HEK293 (cell line): ENCODE results near the gene ALG5.

Experiments used
- CTCF ChIA-PET: fragments of 350-600 bp; formaldehyde crosslinking; extraction: SDS; loops from one replicate; lab custom pipeline; 2021; ENCODE audit warnings: antibody characterized with exemption; lab: Yijun Ruan, JAX
- POLR2A ChIA-PET: fragments of 300-600 bp; formaldehyde crosslinking; extraction: SDS; loops from one replicate; lab custom pipeline; 2020; ENCODE audit warnings: antibody characterized with exemption, inconsistent platforms; lab: Yijun Ruan, JAX
- H3K27ac ChIP-seq: fragments of 200-500 bp; sonication (Bioruptor generic); 2 replicates; pipeline ENCODE4 v1.5.1; 2014; ENCODE audit warnings: low read depth, low read length, control low read depth, inconsistent platforms; ENCODE audit errors: extremely low read depth
- H3K36me3 ChIP-seq, 2 experiments: fragments of 200-500 bp in 1 of 2; sonication (Bioruptor generic) in 1 of 2; 1 replicate in 1 of 2; 2 replicates in 1 of 2; pipeline ENCODE4 v1.5.1; 2014 to 2017; ENCODE audit warnings: inconsistent platforms in 2 of 2, low read length in 2 of 2; ENCODE audit not compliant: control insufficient read depth in 2 of 2, insufficient read depth in 1 of 2
- H3K4me1 ChIP-seq: fragments of 200-500 bp; sonication (Bioruptor generic); 2 replicates; pipeline ENCODE4 v1.5.1; 2014; ENCODE audit warnings: mild to moderate bottlenecking, low read length, inconsistent platforms; ENCODE audit not compliant: control insufficient read depth, insufficient read depth
- H3K4me3 ChIP-seq: 2 replicates; pipeline ENCODE4 v1.5.1; 2011; ENCODE audit warnings: low read depth, mild to moderate bottlenecking, control low read depth, low read length, moderate library complexity
- H3K9me3 ChIP-seq: fragments of 200-500 bp; sonication (Bioruptor generic); 2 replicates; pipeline ENCODE4 v1.5.1; 2014; ENCODE audit warnings: low read depth, low read length, inconsistent platforms; ENCODE audit not compliant: control insufficient read depth, insufficient read depth
- BCL11B ChIP-seq: fragments of 450-650 bp; formaldehyde crosslinking; IDR thresholded peaks from 2 replicates; pipeline ENCODE4 v1.5.1; 2016; ENCODE audit warnings: low read depth, missing biosample characterization, missing genetic modification characterization
- HOXA7 ChIP-seq: sonication (generic); formaldehyde crosslinking; IDR thresholded peaks from 2 replicates; pipeline ENCODE4 v1.8.1; 2022; ENCODE audit warnings: missing genetic modification reagents, borderline replicate concordance
- KLF7 ChIP-seq: fragments of 450-650 bp; formaldehyde crosslinking; IDR thresholded peaks from 2 replicates; pipeline ENCODE4 v1.5.1; 2016; ENCODE audit warnings: missing biosample characterization, missing genetic modification characterization, borderline replicate concordance
- KLF9 ChIP-seq: fragments of 450-650 bp; formaldehyde crosslinking; IDR thresholded peaks from 2 replicates; pipeline ENCODE4 v1.5.1; 2016; ENCODE audit warnings: missing biosample characterization, missing genetic modification characterization, low read depth
- MYNN ChIP-seq: fragments of 450-650 bp; formaldehyde crosslinking; IDR thresholded peaks from 2 replicates; pipeline ENCODE4 v1.5.1; 2016; ENCODE audit warnings: missing biosample characterization, missing genetic modification characterization, borderline replicate concordance
- TSHZ1 ChIP-seq: fragments of 450-650 bp; formaldehyde crosslinking; IDR thresholded peaks from 2 replicates; pipeline ENCODE4 v1.5.1; 2016; ENCODE audit warnings: missing biosample characterization, missing genetic modification characterization, borderline replicate concordance
- WT1 ChIP-seq: fragments of 450-650 bp; formaldehyde crosslinking; IDR thresholded peaks from 2 replicates; pipeline ENCODE4 v1.5.1; 2016; ENCODE audit warnings: missing biosample characterization, missing genetic modification characterization
- YY2 ChIP-seq: fragments of 450-650 bp; formaldehyde crosslinking; IDR thresholded peaks from 2 replicates; pipeline ENCODE4 v1.5.1; 2016; ENCODE audit warnings: missing biosample characterization, missing genetic modification characterization
- ZNF10 ChIP-seq: fragments of 450-650 bp; formaldehyde crosslinking; IDR thresholded peaks from 2 replicates; pipeline ENCODE4 v1.5.1; 2017; ENCODE audit warnings: missing biosample characterization, missing genetic modification characterization
- ZNF157 ChIP-seq: fragments of 450-650 bp; formaldehyde crosslinking; IDR thresholded peaks from 2 replicates; pipeline ENCODE4 v1.5.1; 2016; ENCODE audit warnings: missing biosample characterization, missing genetic modification characterization
- ZNF24 ChIP-seq: fragments of 450-650 bp; formaldehyde crosslinking; IDR thresholded peaks from 2 replicates; pipeline ENCODE4 v1.5.1; 2016; ENCODE audit warnings: missing biosample characterization, missing genetic modification characterization
- ZNF274 ChIP-seq, 2 experiments: fragments of 200-500 bp in 1 of 2; fragments of 450-650 bp in 1 of 2; sonication (Bioruptor generic) in 1 of 2; formaldehyde crosslinking in 1 of 2; IDR thresholded peaks; 2 replicates each; pipeline versions ENCODE4 v1.5.1 to v1.6.1; 2014 to 2016; ENCODE audit warnings: borderline replicate concordance in 1 of 2, inconsistent platforms in 1 of 2, low read length in 1 of 2, missing biosample characterization in 1 of 2, missing genetic modification characterization in 1 of 2
- ZNF362 ChIP-seq: fragments of 450-650 bp; formaldehyde crosslinking; IDR thresholded peaks from 2 replicates; pipeline ENCODE4 v1.5.1; 2016; ENCODE audit warnings: missing biosample characterization, missing genetic modification characterization
- ZNF398 ChIP-seq: fragments of 450-650 bp; formaldehyde crosslinking; IDR thresholded peaks from 2 replicates; pipeline ENCODE4 v1.5.1; 2017; ENCODE audit warnings: missing biosample characterization, missing genetic modification characterization
- ZNF521 ChIP-seq: fragments of 450-650 bp; formaldehyde crosslinking; IDR thresholded peaks from 2 replicates; pipeline ENCODE4 v1.5.1; 2017; ENCODE audit warnings: missing biosample characterization, mild to moderate bottlenecking, missing genetic modification characterization
- ZSCAN5A ChIP-seq: fragments of 450-650 bp; formaldehyde crosslinking; IDR thresholded peaks from 2 replicates; pipeline ENCODE4 v1.5.1; 2016; ENCODE audit warnings: missing biosample characterization, missing genetic modification characterization
- TF ChIP-seq, protein P1 (sequence below): fragments of 450-650 bp; formaldehyde crosslinking; optimal IDR thresholded peaks from 2 replicates; pipeline ENCODE3; 2016; ENCODE audit warnings: missing biosample characterization, mild to moderate bottlenecking, missing genetic modification characterization
- TF ChIP-seq, protein P2 (sequence below): fragments of 450-650 bp; formaldehyde crosslinking; IDR thresholded peaks from 2 replicates; pipeline ENCODE4 v1.5.1; 2017; ENCODE audit warnings: missing biosample characterization, missing genetic modification characterization

ALG5 gene

DNA sequence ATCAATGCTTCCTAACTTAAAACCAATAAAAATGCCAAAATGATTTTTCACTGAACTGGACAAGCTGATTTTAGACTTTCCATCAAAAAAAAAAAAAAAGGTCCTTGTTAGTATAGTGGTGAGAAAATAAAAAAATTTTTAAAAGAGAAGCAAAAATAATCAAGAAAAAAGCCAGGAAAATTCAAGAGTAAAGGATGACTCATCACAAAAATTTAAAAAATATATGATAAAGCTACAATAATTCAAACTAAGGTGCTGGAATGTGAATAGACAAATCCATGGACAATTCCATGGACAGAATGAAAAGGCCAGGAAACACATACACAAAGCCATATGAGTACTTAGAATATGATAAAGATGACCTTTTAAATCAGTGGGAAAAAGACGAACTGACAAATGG, 26.1 kb downstream of the ALG5 start:
- Histone ChIP-seq H3K4me3 (no peak overlapping the region), H3K9me3 (no peaks in the 10 kb centered on the region), H3K4me1 (no peaks in the 10 kb centered on the region), H3K36me3 (peaks cover 28 to 32% of the 10 kb centered on the region in 2 experiments), H3K27ac (no peak overlapping the region)
- CTCF ChIA-PET, result interaction anchor here (0.6 to 1.1 kb wide), 5 partner anchors 8 to 663 kb away, joined by 3 to 4 read pairs (median 3); no protein-coding TSS in a partner anchor
- POLR2A ChIA-PET, result no interaction called here
- TF ChIP-seq ZNF10 (tag by site-specific recombination) (no peak), ZNF521 (no peak), ZNF362 (no peak), KLF9 (tag by site-specific recombination) (no peak), ZNF157 (tag by site-specific recombination) (no peak), ZNF398 (tag by site-specific recombination) (no peak), YY2 (no peak), ZNF274 (IDR thresholded peaks at IDR 0.05; ENCODE audit: low read length) (no peak), ZNF274 (tag by site-specific recombination; IDR thresholded peaks at IDR 0.05; ENCODE audit: borderline replicate concordance) (no peak), MYNN (no peak), TSHZ1 (tag by site-specific recombination) (no peak), WT1 (no peak), ZNF24 (tag by site-specific recombination) (no peak)
- TF ChIP-seq, protein P1, sequence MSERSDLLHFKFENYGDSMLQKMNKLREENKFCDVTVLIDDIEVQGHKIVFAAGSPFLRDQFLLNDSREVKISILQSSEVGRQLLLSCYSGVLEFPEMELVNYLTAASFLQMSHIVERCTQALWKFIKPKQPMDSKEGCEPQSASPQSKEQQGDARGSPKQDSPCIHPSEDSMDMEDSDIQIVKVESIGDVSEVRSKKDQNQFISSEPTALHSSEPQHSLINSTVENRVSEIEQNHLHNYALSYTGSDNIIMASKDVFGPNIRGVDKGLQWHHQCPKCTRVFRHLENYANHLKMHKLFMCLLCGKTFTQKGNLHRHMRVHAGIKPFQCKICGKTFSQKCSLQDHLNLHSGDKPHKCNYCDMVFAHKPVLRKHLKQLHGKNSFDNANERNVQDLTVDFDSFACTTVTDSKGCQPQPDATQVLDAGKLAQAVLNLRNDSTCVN (tag by site-specific recombination), result no peak

DNA sequence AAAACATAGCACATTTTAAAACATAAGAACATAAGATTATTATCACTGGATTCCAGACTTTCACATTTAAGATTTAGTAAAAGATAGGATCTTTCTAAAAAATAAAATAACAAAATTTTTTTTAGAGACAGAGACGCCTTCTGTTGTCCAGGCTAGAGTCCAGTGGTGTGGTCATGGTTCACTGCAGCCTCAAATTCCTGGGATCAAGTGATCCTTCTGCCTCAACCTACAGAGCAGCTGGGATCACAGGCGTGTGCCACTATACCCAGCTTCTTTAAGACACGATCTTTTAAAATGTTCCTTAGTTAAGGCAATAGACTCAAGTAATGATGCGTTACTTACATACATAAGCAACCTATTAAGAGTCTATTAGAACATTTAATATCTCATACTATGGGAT, 32.7 kb downstream of the ALG5 start:
- Histone ChIP-seq H3K27ac (no peak overlapping the region), H3K4me1 (no peaks in the 10 kb centered on the region), H3K36me3 (peaks cover 31 to 51% of the 10 kb centered on the region in 2 experiments), H3K4me3 (no peak overlapping the region), H3K9me3 (no peaks in the 10 kb centered on the region)
- TF ChIP-seq HOXA7 (CRISPR knock-in tag), result no peak
- TF ChIP-seq, protein P2, sequence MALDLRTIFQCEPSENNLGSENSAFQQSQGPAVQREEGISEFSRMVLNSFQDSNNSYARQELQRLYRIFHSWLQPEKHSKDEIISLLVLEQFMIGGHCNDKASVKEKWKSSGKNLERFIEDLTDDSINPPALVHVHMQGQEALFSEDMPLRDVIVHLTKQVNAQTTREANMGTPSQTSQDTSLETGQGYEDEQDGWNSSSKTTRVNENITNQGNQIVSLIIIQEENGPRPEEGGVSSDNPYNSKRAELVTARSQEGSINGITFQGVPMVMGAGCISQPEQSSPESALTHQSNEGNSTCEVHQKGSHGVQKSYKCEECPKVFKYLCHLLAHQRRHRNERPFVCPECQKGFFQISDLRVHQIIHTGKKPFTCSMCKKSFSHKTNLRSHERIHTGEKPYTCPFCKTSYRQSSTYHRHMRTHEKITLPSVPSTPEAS, result no peak
- no peak for TF ChIP-seq BCL11B (tag by site-specific recombination)
- no peak for TF ChIP-seq ZSCAN5A (tag by site-specific recombination)
- no peak for TF ChIP-seq KLF7
- CTCF ChIA-PET, result no interaction called here
- POLR2A ChIA-PET, result no interaction called here
